H1 (cell line): ENCODE measurements around the gene CHST12. TPM values are rescaled to one million over a fixed set of nuclear protein-coding genes. Genes with fewer than 3 reads are reported as not detected.
A peak's percentile ranks its signal among the peaks of the same experiment; 100 is the strongest.

ENCODE experiments used
- CTCF ChIA-PET: fragments of 300-600 bp; sonication (Branson Sonifier 250); formaldehyde crosslinking; loops from one replicate; lab custom pipeline; 2021; ENCODE audit not compliant: partially characterized antibody; lab: Charles Lee
- POLR2A ChIA-PET: fragments of 300-600 bp; sonication (Branson Sonifier 250); formaldehyde crosslinking; loops from one replicate; lab custom pipeline; 2021; ENCODE audit warnings: inconsistent platforms; ENCODE audit not compliant: partially characterized antibody; lab: Charles Lee
- DNase-seq, 2 experiments: peaks; one replicate each; pipeline versions ENCODE4 v3.0.0 to v3.0.0-alpha.2; 2010 to 2022; ENCODE audit warnings: low spot score in 2 of 2, low read depth in 1 of 2, mixed read lengths in 1 of 2
- FAIRE-seq: peaks from 2 replicates; lab custom pipeline; 2011; peaks lifted over from hg19 to GRCh38; lab: Jason Lieb, UNC
- H2AFZ ChIP-seq: 2 replicates; pipeline ENCODE4 v1.8.1; 2012; ENCODE audit warnings: low read length, inconsistent platforms
- H2AK5ac ChIP-seq: 2 replicates; pipeline ENCODE4 v1.6.1; 2013; ENCODE audit warnings: low read depth, low read length
- H2BK120ac ChIP-seq: replicated peaks from 2 replicates; pipeline ENCODE3; 2013; ENCODE audit warnings: low read depth, low read length, inconsistent platforms
- H2BK12ac ChIP-seq: 2 replicates; pipeline ENCODE4 v1.6.1; 2013; ENCODE audit warnings: low read depth, low read length
- H2BK15ac ChIP-seq: 2 replicates; pipeline ENCODE4 v1.6.1; 2013; ENCODE audit warnings: low read length
- H2BK20ac ChIP-seq: 2 replicates; pipeline ENCODE4 v1.6.1; 2013; ENCODE audit warnings: low read length
- H2BK5ac ChIP-seq: 2 replicates; pipeline ENCODE4 v1.6.1; 2013; ENCODE audit warnings: low read depth, low read length
- H3K14ac ChIP-seq: 2 replicates; pipeline ENCODE4 v1.6.1; 2013; ENCODE audit warnings: inconsistent platforms; ENCODE audit not compliant: insufficient read length
- H3K18ac ChIP-seq: 2 replicates; pipeline ENCODE4 v1.6.1; 2013; ENCODE audit warnings: low read length; ENCODE audit errors: extremely low read depth
- H3K23ac ChIP-seq: 2 replicates; pipeline ENCODE4 v1.6.1; 2013; ENCODE audit warnings: inconsistent platforms; ENCODE audit not compliant: insufficient read length
- H3K23me2 ChIP-seq: 2 replicates; pipeline ENCODE4 v1.6.1; 2013; ENCODE audit warnings: low read depth, low read length
- H3K27ac ChIP-seq: 2 replicates; pipeline ENCODE4 v1.6.1; 2011; ENCODE audit warnings: low read depth, low read length, inconsistent platforms
- H3K27me3 ChIP-seq, 4 experiments: replicated peaks in 1 of 4; 1 replicate in 1 of 4; 2 replicates in 3 of 4; pipeline versions ENCODE4 v1.6.1 to v1.8.1; 2011 to 2013; ENCODE audit warnings: low read length in 3 of 4, mild to moderate bottlenecking in 3 of 4, inconsistent platforms in 2 of 4, mixed read lengths in 2 of 4, moderate library complexity in 1 of 4; ENCODE audit not compliant: control insufficient read depth in 3 of 4, insufficient read depth in 3 of 4; ENCODE audit errors: extremely low read depth in 1 of 4
- H3K36me3 ChIP-seq, 4 experiments: 2 replicates each; pipeline versions ENCODE4 v1.6.1 to v1.8.1; 2011 to 2013; ENCODE audit warnings: mild to moderate bottlenecking in 4 of 4, low read length in 3 of 4, moderate library complexity in 2 of 4, control low read depth in 1 of 4, inconsistent platforms in 1 of 4; ENCODE audit not compliant: insufficient read depth in 4 of 4, control insufficient read depth in 2 of 4
- H3K4ac ChIP-seq: replicated peaks from 2 replicates; pipeline ENCODE3; 2013; ENCODE audit warnings: low read length, low read depth, mixed read lengths, inconsistent platforms; ENCODE audit not compliant: insufficient read length
- H3K4me1 ChIP-seq, 4 experiments: replicated peaks in 1 of 4; 1 replicate in 1 of 4; 2 replicates in 3 of 4; pipeline versions ENCODE4 v1.6.1 to v1.8.1; 2011 to 2013; ENCODE audit warnings: low read length in 3 of 4, inconsistent platforms in 2 of 4, mixed read lengths in 1 of 4; ENCODE audit not compliant: insufficient read depth in 4 of 4, control insufficient read depth in 3 of 4
- H3K4me2 ChIP-seq, 2 experiments: 2 replicates each; pipeline versions ENCODE4 v1.6.1 to v1.8.1; 2011 to 2013; ENCODE audit warnings: low read depth in 2 of 2, low read length in 2 of 2, control low read depth in 1 of 2, inconsistent platforms in 1 of 2, mild to moderate bottlenecking in 1 of 2; ENCODE audit not compliant: insufficient read depth in 1 of 2
- H3K4me3 ChIP-seq, 4 experiments: fragments of 200-600, 300-600 bp in 1 of 4; sonication (generic), shearing (Covaris generic), sonication (Bioruptor Twin) in 1 of 4; 2 replicates each; pipeline versions ENCODE4 v1.5.1 to v1.8.1; 2011 to 2016; ENCODE audit warnings: low read length in 4 of 4, low read depth in 3 of 4, control low read depth in 2 of 4, inconsistent platforms in 2 of 4, mild to moderate bottlenecking in 2 of 4, mixed read lengths in 1 of 4, moderate library complexity in 1 of 4; ENCODE audit not compliant: insufficient read depth in 2 of 4; ENCODE audit errors: extremely low read depth in 1 of 4
- H3K56ac ChIP-seq: replicated peaks from 2 replicates; pipeline ENCODE3; 2013; ENCODE audit warnings: low read depth, mild to moderate bottlenecking, mixed read lengths, low read length, inconsistent platforms; ENCODE audit not compliant: insufficient read length
- H3K79me1 ChIP-seq: 2 replicates; pipeline ENCODE4 v1.6.1; 2013; ENCODE audit warnings: low read depth, low read length, control low read depth
- H3K79me2 ChIP-seq, 2 experiments: 2 replicates each; pipeline versions ENCODE4 v1.6.1 to v1.8.1; 2012 to 2013; ENCODE audit warnings: low read length in 2 of 2, mild to moderate bottlenecking in 2 of 2, inconsistent platforms in 1 of 2; ENCODE audit not compliant: insufficient read depth in 2 of 2, control insufficient read depth in 1 of 2
- H3K9ac ChIP-seq, 4 experiments: replicated peaks in 1 of 4; 1 replicate in 1 of 4; 2 replicates in 3 of 4; pipeline versions ENCODE4 v1.6.1 to v1.8.1; 2011 to 2013; ENCODE audit warnings: low read depth in 3 of 4, low read length in 3 of 4, control low read depth in 2 of 4, mild to moderate bottlenecking in 2 of 4, moderate library complexity in 2 of 4, inconsistent platforms in 1 of 4; ENCODE audit errors: extremely low read depth in 1 of 4
- H3K9me3 ChIP-seq, 2 experiments: 2 replicates each; pipeline versions ENCODE4 v1.6.1 to v1.8.1; 2012 to 2013; ENCODE audit warnings: mild to moderate bottlenecking in 2 of 2, moderate library complexity in 2 of 2, control low read depth in 1 of 2, inconsistent platforms in 1 of 2, low read depth in 1 of 2, low read length in 1 of 2, mixed read lengths in 1 of 2; ENCODE audit not compliant: insufficient read depth in 2 of 2
- H4K20me1 ChIP-seq, 2 experiments: replicated peaks in 1 of 2; 2 replicates each; pipeline versions ENCODE3 to v1.8.1; 2011 to 2013; ENCODE audit warnings: inconsistent platforms in 2 of 2, low read length in 2 of 2, mild to moderate bottlenecking in 1 of 2; ENCODE audit not compliant: insufficient read depth in 2 of 2, control insufficient read depth in 1 of 2
- H4K5ac ChIP-seq: 2 replicates; pipeline ENCODE4 v1.6.1; 2013; ENCODE audit warnings: low read length, low read depth, mixed read lengths, inconsistent platforms; ENCODE audit not compliant: insufficient read length
- H4K8ac ChIP-seq: 2 replicates; pipeline ENCODE4 v1.8.0; 2013; ENCODE audit warnings: mild to moderate bottlenecking, moderate library complexity, low read length, inconsistent platforms; ENCODE audit not compliant: insufficient read depth; ENCODE audit errors: extremely low read depth
- H4K91ac ChIP-seq: replicated peaks from 2 replicates; pipeline ENCODE3; 2013; ENCODE audit warnings: low read length, mixed read lengths, inconsistent platforms; ENCODE audit not compliant: insufficient read length
- CREB1 ChIP-seq: IDR thresholded peaks from 2 replicates; pipeline ENCODE4 v1.6.1; 2012; ENCODE audit warnings: inconsistent platforms
- EP300 ChIP-seq, 2 experiments: IDR thresholded peaks; 1 replicate in 1 of 2; 2 replicates in 1 of 2; pipeline ENCODE4 v1.6.1; 2011 to 2012; ENCODE audit warnings: low read depth in 2 of 2, low read length in 2 of 2, mild to moderate bottlenecking in 2 of 2, borderline replicate concordance in 1 of 2, inconsistent platforms in 1 of 2, moderate library complexity in 1 of 2
- GTF2F1 ChIP-seq: IDR thresholded peaks from 2 replicates; pipeline ENCODE4 v1.6.1; 2012; ENCODE audit warnings: low read depth, low read length, improper control_type of control experiment, borderline replicate concordance
- JUND ChIP-seq: IDR thresholded peaks from 2 replicates; pipeline ENCODE4 v1.6.1; 2011; ENCODE audit warnings: mild to moderate bottlenecking, improper control_type of control experiment, low read length
- KDM1A ChIP-seq: fragments of 200-600, 300-600 bp; sonication (generic); IDR thresholded peaks from 2 replicates; pipeline ENCODE4 v1.7.1; 2016; ENCODE audit warnings: mild to moderate bottlenecking, low read length, borderline replicate concordance
- PHF8 ChIP-seq: fragments of 200-600 bp; sonication (generic); conservative IDR thresholded peaks from 2 replicates; pipeline ENCODE4 v1.7.1; 2012; ENCODE audit warnings: low read depth, mild to moderate bottlenecking, inconsistent platforms, low read length, moderate library complexity
- POLR2AphosphoS5 ChIP-seq: IDR thresholded peaks from 2 replicates; pipeline ENCODE4 v1.6.1; 2011; ENCODE audit warnings: low read depth, low read length
- RBBP5 ChIP-seq: IDR thresholded peaks from 2 replicates; pipeline ENCODE4 v1.7.1; 2012; ENCODE audit warnings: low read depth, mild to moderate bottlenecking, inconsistent platforms, low read length, moderate library complexity, borderline replicate concordance
- SP4 ChIP-seq: IDR thresholded peaks from 2 replicates; pipeline ENCODE4 v1.6.1; 2012; ENCODE audit warnings: low read length, inconsistent platforms
- WGBS, 2 experiments: shearing (Covaris generic) in 1 of 2; methylation state at CpG; one replicate each; pipeline versions ENCODE4 v1.1.6 to v1.1.7; 2013 to 2015; ENCODE audit warnings: low lambda C conversion rate in 2 of 2, mixed read lengths in 2 of 2, inconsistent platforms in 1 of 2, low coverage in 1 of 2, missing lambda C conversion rate in 1 of 2; ENCODE audit not compliant: insufficient replicate concordance in 2 of 2, insufficient coverage in 1 of 2, insufficient read length in 1 of 2; ENCODE audit errors: extremely low coverage in 1 of 2, missing lambda C conversion rate in 1 of 2; 5-methylcytosine and 5-hydroxymethylcytosine counted together
- polyA plus RNA-seq, 7 experiments: library from polyadenylated mRNA; depleted of rRNA in 3 of 7; stranded (reverse) in 5 of 7; unstranded in 2 of 7; fragments of >200 nt in 5 of 7; fragments of 200-250 nt in 2 of 7; gene quantifications; 1 replicate in 5 of 7; 2 replicates in 1 of 7; 4 replicates in 1 of 7; pipeline versions ENCODE4 v1.2.1 to v1.2.3, GENCODE V29; 2011 to 2013; ENCODE audit warnings: missing spikeins in 2 of 7, mixed read lengths in 2 of 7
- total RNA-seq: library from RNA; stranded (reverse); fragmentation: NEBNext Ultra II Directional; extraction: Animal tissue kit (Norgen Biotek cat#: 25700); gene quantifications from 2 replicates; pipeline ENCODE4 v1.2.1, GENCODE V29; 2021
- TF ChIP-seq, protein P1 (sequence below), 3 experiments: IDR thresholded peaks; 1 replicate in 2 of 3; 2 replicates in 1 of 3; pipeline versions ENCODE4 v1.5.1 to v1.6.1; 2011; ENCODE audit warnings: low read length in 3 of 3, mild to moderate bottlenecking in 3 of 3, inconsistent platforms in 2 of 3, low read depth in 1 of 3, moderate library complexity in 1 of 3; ENCODE audit not compliant: insufficient read depth in 1 of 3; ENCODE audit errors: control extremely low read depth in 1 of 3

Gene CHST12
- total and polyA plus RNA-seq, 2 of the 8 experiments (the other 6 are each of a cell fraction or from before 2014, with no cell fraction given) = 13.4 to 24.1 TPM

DNA sequence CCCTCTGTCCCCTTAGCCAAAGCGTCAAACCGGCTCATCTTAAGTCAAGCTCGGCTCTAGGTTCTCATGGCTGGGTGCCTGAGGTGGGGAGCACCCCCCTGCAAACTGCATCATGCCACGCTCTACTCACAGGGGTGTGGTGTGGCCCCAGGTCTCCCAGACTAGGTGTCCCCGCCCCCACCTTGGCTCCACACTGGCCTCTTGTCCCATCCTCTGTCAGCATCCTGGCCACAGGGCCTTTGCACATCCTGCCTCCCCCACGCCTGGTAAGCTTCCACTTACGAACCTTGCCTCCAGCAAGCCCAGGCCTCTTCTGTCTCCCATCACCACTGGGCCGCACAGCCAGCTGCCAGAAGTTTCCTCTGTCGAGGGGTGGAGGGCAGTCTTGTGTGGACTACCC, 93.0 kb downstream of the CHST12 start:
- Histone ChIP-seq H4K8ac (peak overlapping the region; percentile 45), H3K56ac (no peak overlapping the region), H3K9me3 (no peaks in the 10 kb centered on the region), H2AK5ac (peak overlapping the region; percentile 75), H2BK20ac (peak overlapping the region; percentile 95; the same call in 1 of the 2 replicates), H3K27me3 (no peaks in the 10 kb centered on the region), H3K23ac (no peak overlapping the region), H3K79me1 (no peaks in the 10 kb centered on the region; the same call in 1 of the 2 replicates), H3K4ac (peak overlapping the region; percentile 74), H3K4me1 (peaks cover 0 to 53% (median 37%) of the 10 kb centered on the region in 4 experiments; a peak in 6 of 7 replicates), H2BK15ac (peak overlapping the region; percentile 61; the same call in 1 of the 2 replicates), H4K91ac (peak overlapping the region; percentile 98), H3K18ac (peak overlapping the region; percentile 78), H3K4me2 (no peak overlapping the region), H2BK12ac (peak overlapping the region; percentile 94; the same call in 1 of the 2 replicates), H2BK120ac (peak overlapping the region; percentile 38), H3K9ac (no peak overlapping the region), H3K14ac (no peak overlapping the region), H3K4me3 (no peak overlapping the region), H3K23me2 (peaks cover 10% of the 10 kb centered on the region; the same call in 1 of the 2 replicates), H2BK5ac (peak overlapping the region; percentile 83), H2AFZ (no peak overlapping the region), H3K27ac (no peak overlapping the region), H3K79me2 (no peaks in the 10 kb centered on the region), H4K20me1 (no peaks in the 10 kb centered on the region), H4K5ac (peak overlapping the region; percentile 37), H3K36me3 (no peaks in the 10 kb centered on the region)
- FAIRE-seq (no peak), DNase-seq (no peak)
- WGBS, 2 experiments = 83% methylated on average over 8 of the region's 9 CpGs; no CpG with 5 or more reads in 1 of the 2 experiments
- CTCF ChIA-PET = interaction anchor here (0.9 to 8.5 kb wide), 7 partner anchors 12 to 112 kb away, joined by 3 to 67 read pairs (median 4); no protein-coding TSS in a partner anchor
- POLR2A ChIA-PET = interaction anchor here (1.0 to 1.6 kb wide), 3 partner anchors 11 to 29 kb away, joined by 3 to 4 read pairs (median 4); no protein-coding TSS in a partner anchor
- TF ChIP-seq KDM1A (peak; percentile 98), GTF2F1 (no peak), PHF8 (no peak), CREB1 (0 out of 2 replicates have a peak, but pooled peaks have one; percentile 1), SP4 (no peak), JUND (no peak), POLR2AphosphoS5 (no peak), EP300 (IDR thresholded peaks at IDR 0.05; ENCODE audit: borderline replicate concordance in 1 of 2, low read depth in 2 of 2, low read length in 2 of 2) (no peak), RBBP5 (0 out of 2 replicates have a peak, but pooled peaks have one; percentile 3)
- TF ChIP-seq, protein P1, sequence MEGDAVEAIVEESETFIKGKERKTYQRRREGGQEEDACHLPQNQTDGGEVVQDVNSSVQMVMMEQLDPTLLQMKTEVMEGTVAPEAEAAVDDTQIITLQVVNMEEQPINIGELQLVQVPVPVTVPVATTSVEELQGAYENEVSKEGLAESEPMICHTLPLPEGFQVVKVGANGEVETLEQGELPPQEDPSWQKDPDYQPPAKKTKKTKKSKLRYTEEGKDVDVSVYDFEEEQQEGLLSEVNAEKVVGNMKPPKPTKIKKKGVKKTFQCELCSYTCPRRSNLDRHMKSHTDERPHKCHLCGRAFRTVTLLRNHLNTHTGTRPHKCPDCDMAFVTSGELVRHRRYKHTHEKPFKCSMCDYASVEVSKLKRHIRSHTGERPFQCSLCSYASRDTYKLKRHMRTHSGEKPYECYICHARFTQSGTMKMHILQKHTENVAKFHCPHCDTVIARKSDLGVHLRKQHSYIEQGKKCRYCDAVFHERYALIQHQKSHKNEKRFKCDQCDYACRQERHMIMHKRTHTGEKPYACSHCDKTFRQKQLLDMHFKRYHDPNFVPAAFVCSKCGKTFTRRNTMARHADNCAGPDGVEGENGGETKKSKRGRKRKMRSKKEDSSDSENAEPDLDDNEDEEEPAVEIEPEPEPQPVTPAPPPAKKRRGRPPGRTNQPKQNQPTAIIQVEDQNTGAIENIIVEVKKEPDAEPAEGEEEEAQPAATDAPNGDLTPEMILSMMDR (IDR thresholded peaks at IDR 0.05; ENCODE audit: control extremely low read depth in 1 of 3, insufficient read depth in 1 of 3, low read depth in 1 of 3, low read length in 3 of 3) = no peak
